ENCODE results near the gene MROH2A. TPM values are rescaled to one million over a fixed set of nuclear protein-coding genes. Genes with fewer than 3 reads are reported as not detected.

The MROH2A gene
- total RNA-seq, 4 donors from 2014 or later: not detected

DNA sequence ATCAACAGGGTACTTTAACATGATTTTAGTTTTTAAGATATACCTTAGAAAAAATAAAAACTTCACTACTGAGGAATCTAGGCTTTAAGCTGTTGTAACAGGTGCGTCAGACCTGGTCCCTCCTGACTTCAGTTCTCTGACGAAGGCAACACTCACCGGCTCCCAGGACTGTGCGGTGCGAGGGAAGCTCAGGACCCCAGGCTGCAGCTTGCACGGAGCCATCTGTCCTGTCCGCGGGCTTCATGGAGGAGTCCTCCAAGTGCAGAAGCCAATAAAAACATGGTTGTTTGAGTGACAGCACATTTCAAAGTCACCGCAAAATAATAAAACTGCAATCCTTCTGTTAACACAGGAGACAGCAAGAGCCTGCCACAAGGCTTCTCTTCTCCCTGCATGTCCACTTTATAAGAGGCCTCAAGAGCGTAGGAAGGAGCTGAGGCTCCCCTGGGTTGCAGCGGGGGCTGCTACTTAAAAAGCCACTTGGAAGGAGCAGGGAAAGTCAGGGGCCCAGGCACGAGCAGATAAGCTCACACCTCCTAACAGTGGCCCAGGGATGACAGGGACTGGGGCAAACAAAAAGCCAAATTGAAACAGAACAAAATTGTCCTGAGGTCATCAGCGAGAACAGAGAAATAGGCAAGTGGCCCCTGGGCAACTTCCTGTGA, 71.6 kb downstream of the MROH2A start:
- H3K27me3 ChIP-seq: no peaks in the 10 kb centered on the region
- H3K4me3 ChIP-seq: no peak overlapping the region
- no peak for TF ChIP-seq POLR2A (IDR thresholded peaks at IDR 0.05)
- TF ChIP-seq, protein P1, sequence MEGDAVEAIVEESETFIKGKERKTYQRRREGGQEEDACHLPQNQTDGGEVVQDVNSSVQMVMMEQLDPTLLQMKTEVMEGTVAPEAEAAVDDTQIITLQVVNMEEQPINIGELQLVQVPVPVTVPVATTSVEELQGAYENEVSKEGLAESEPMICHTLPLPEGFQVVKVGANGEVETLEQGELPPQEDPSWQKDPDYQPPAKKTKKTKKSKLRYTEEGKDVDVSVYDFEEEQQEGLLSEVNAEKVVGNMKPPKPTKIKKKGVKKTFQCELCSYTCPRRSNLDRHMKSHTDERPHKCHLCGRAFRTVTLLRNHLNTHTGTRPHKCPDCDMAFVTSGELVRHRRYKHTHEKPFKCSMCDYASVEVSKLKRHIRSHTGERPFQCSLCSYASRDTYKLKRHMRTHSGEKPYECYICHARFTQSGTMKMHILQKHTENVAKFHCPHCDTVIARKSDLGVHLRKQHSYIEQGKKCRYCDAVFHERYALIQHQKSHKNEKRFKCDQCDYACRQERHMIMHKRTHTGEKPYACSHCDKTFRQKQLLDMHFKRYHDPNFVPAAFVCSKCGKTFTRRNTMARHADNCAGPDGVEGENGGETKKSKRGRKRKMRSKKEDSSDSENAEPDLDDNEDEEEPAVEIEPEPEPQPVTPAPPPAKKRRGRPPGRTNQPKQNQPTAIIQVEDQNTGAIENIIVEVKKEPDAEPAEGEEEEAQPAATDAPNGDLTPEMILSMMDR (IDR thresholded peaks at IDR 0.05): no peak
- no peak for TF ChIP-seq EP300 (IDR thresholded peaks at IDR 0.05)
- no peaks in the 10 kb centered on the region for H3K36me3 ChIP-seq
- no peaks in the 10 kb centered on the region for H3K9me3 ChIP-seq
- no peak overlapping the region for H3K27ac ChIP-seq
- H3K4me1 ChIP-seq: peaks cover 0 to 11% (median 6%) of the 10 kb centered on the region in 4 donors
- WGBS, 2 donors: 94 to 95% methylated on average over 13 of the region's 13 CpGs
- no peak for DNase-seq (ENCODE audit: low spot score in 2 of 2)

DNA sequence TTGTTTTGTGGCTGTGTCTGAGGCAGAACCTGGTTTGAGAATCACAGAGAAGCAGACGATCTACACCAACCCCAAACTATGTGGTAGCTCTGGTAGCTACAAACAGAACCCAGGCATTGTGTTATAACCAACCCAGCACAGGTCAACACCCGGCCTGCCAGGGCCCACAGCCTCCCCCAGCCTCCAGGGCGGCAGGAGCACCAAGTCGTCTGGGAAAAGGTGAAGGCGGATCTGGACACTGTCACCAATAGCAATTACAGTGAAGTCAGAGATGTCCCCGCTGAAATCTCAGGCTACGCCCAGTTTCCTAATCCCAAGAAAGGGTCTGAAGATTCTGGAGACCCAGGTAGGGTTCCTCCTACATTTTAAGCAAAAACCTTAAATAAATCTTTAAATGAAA, 72.6 kb downstream of the MROH2A start:
- no peak overlapping the region for H3K4me3 ChIP-seq
- H3K27me3 ChIP-seq: no peaks in the 10 kb centered on the region
- TF ChIP-seq, protein P1 (IDR thresholded peaks at IDR 0.05): no peak
- TF ChIP-seq POLR2A (IDR thresholded peaks at IDR 0.05) (no peak), EP300 (IDR thresholded peaks at IDR 0.05) (no peak)
- no peaks in the 10 kb centered on the region for H3K36me3 ChIP-seq
- H3K4me1 ChIP-seq: peaks cover 0 to 16% (median 6%) of the 10 kb centered on the region in 4 donors
- H3K27ac ChIP-seq: no peak overlapping the region
- H3K9me3 ChIP-seq: no peaks in the 10 kb centered on the region
- no peak for DNase-seq (ENCODE audit: low spot score in 2 of 2)
- 91 to 98% methylated on average over 7 of the region's 7 CpGs for WGBS, 2 donors

DNA sequence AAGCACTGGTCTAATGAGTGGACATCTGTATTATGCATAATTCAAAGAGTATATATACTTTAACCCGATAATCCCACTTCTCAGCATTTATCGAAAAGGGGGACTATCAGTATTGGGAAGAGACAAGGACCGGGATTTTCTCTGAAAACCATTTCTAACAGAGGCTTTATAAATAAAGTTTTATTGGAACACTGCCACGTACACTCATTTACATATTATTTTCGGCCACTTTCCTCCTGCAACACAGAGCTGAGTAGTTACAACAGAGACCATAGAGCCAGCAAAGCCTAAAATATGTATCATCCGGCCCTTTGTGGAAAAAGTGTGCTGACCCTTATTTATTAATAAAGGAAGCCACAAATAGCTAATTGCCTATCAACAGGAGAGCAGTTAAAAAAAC, 73.0 kb downstream of the MROH2A start:
- Histone ChIP-seq H3K4me3 (no peak overlapping the region), H3K27ac (no peak overlapping the region), H3K9me3 (no peaks in the 10 kb centered on the region), H3K27me3 (no peaks in the 10 kb centered on the region), H3K4me1 (peaks cover 0 to 16% (median 6%) of the 10 kb centered on the region in 4 donors), H3K36me3 (no peaks in the 10 kb centered on the region)
- TF ChIP-seq, protein P1 (IDR thresholded peaks at IDR 0.05): no peak
- no peak for TF ChIP-seq EP300 (IDR thresholded peaks at IDR 0.05)
- no peak for TF ChIP-seq POLR2A (IDR thresholded peaks at IDR 0.05)
- DNase-seq (ENCODE audit: low spot score in 2 of 2): no peak
- WGBS, 2 donors: 94 to 96% methylated on average over 6 of the region's 6 CpGs

DNA sequence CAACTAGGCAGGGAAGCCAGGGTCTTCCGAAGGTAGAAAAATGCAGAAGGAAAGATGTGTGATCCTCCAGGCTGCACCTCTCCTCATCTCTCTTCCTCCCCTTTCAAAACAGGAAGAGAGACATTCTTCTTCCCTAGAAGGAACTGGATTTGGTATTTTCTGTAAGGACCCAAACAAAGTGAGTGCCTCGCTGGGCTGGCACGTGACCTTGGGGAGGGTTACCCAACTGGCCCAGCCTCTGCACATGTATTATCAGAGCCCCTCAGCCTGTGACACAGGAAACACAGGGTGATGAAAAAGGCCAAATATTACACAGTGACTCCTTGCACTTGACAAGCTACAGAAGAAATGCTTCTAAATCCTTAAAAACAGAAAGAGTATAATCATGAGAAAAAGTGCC, 73.9 kb downstream of the MROH2A start:
- TF ChIP-seq POLR2A (IDR thresholded peaks at IDR 0.05): no peak
- TF ChIP-seq, protein P1 (IDR thresholded peaks at IDR 0.05): no peak
- no peak for TF ChIP-seq EP300 (IDR thresholded peaks at IDR 0.05)
- Histone ChIP-seq H3K27me3 (no peaks in the 10 kb centered on the region), H3K4me3 (no peak overlapping the region), H3K27ac (no peak overlapping the region), H3K36me3 (no peaks in the 10 kb centered on the region), H3K9me3 (no peaks in the 10 kb centered on the region), H3K4me1 (peaks cover 0 to 16% (median 6%) of the 10 kb centered on the region in 4 donors)
- WGBS, 2 donors: 53 to 82% methylated on average over 3 of the region's 3 CpGs
- DNase-seq (ENCODE audit: low spot score in 2 of 2): no peak

GRCh38 chr2:233853353-233853752, 75.2 kb downstream of the MROH2A start:
- WGBS, 2 donors: 26 to 34% methylated on average over 8 of the region's 8 CpGs
- H3K36me3 ChIP-seq: no peaks in the 10 kb centered on the region
- H3K27me3 ChIP-seq: no peaks in the 10 kb centered on the region
- H3K4me3 ChIP-seq: peak overlapping the region in 2 of 4 donors; percentile 58 to 72
- H3K27ac ChIP-seq: no peak overlapping the region
- no peak for DNase-seq (ENCODE audit: low spot score in 2 of 2)
- peaks cover 0 to 16% (median 6%) of the 10 kb centered on the region in 4 donors for H3K4me1 ChIP-seq
- no peaks in the 10 kb centered on the region for H3K9me3 ChIP-seq
- no peak for TF ChIP-seq EP300 (IDR thresholded peaks at IDR 0.05)
- TF ChIP-seq, protein P1 (IDR thresholded peaks at IDR 0.05): no peak

Data from tibial nerve (tissue), 4 donors.